A549 (cell line): ENCODE data around the gene ASTN1. TPM values are rescaled to one million over a fixed set of nuclear protein-coding genes. Genes with fewer than 3 reads are reported as not detected.
A peak's percentile ranks its signal among the peaks of the same experiment; 100 is the strongest.

ENCODE experiments used
- ATAC-seq, 2 experiments: fragments of 200-7000 bp in 1 of 2; fragments of >200 bp in 1 of 2; cut with Nextera tagmentation in 1 of 2; cut with Tn5 transposase in 1 of 2; 3 replicates each; pipeline versions ENCODE4 v1.8.0 to v1.9.1; 2018 to 2020; ENCODE audit warnings: mild to moderate bottlenecking in 1 of 2, moderate library complexity in 1 of 2
- CTCF ChIA-PET: fragments of 300-600 bp; sonication (Branson Sonifier 250); formaldehyde crosslinking; extraction: SDS; loops from one replicate; lab custom pipeline; 2021; ENCODE audit warnings: antibody characterized with exemption, inconsistent platforms; lab: Yijun Ruan, JAX
- POLR2A ChIA-PET: fragments of 350-600 bp; formaldehyde crosslinking; extraction: SDS; loops from one replicate; lab custom pipeline; 2021; ENCODE audit warnings: antibody characterized with exemption, inconsistent platforms; lab: Yijun Ruan, JAX
- DNase-seq, 2 experiments: peaks; one replicate each; pipeline versions ENCODE4 v3.0.0 to v3.0.0-alpha.2; 2011 to 2016; ENCODE audit warnings: low read depth in 1 of 2, low spot score in 1 of 2
- FAIRE-seq: peaks from 2 replicates; lab custom pipeline; 2011; peaks lifted over from hg19 to GRCh38; lab: Jason Lieb, UNC
- H3K27ac ChIP-seq, 2 experiments: fragments of >200 bp; sonication (Bioruptor Twin); formaldehyde crosslinking; 3 replicates each; pipeline ENCODE4 v1.5.1; 2016 to 2017
- H3K4me1 ChIP-seq: fragments of >200 bp; sonication (Bioruptor Twin); formaldehyde crosslinking; 3 replicates; pipeline ENCODE4 v1.6.1; 2016
- H3K4me2 ChIP-seq: fragments of >200 bp; sonication (Bioruptor Twin); formaldehyde crosslinking; 3 replicates; pipeline ENCODE4 v1.6.1; 2016
- H3K4me3 ChIP-seq: fragments of >200 bp; sonication (Bioruptor Twin); formaldehyde crosslinking; 3 replicates; pipeline ENCODE4 v1.5.1; 2016
- H3K9me3 ChIP-seq: fragments of >200 bp; sonication (Bioruptor Twin); formaldehyde crosslinking; 3 replicates; pipeline ENCODE4 v1.6.1; 2016
- CBX8 ChIP-seq: fragments of 200-600 bp; sonication (generic); IDR thresholded peaks from 2 replicates; pipeline ENCODE4 v1.6.1; 2016
- EHF ChIP-seq: fragments of 250-450 bp; sonication (Bioruptor Pico); IDR thresholded peaks from 2 replicates; pipeline ENCODE4 v1.5.0; 2020; ENCODE audit warnings: mild to moderate bottlenecking
- EP300 ChIP-seq, 2 experiments: fragments of >200 bp; sonication (Bioruptor Twin); formaldehyde crosslinking; IDR thresholded peaks; 2 replicates in 1 of 2; 3 replicates in 1 of 2; pipeline ENCODE4 v1.6.1; 2016 to 2017
- HEYL ChIP-seq: fragments of 250-450 bp; sonication (Bioruptor Pico); IDR thresholded peaks from 2 replicates; pipeline ENCODE4 v1.8.0; 2021; ENCODE audit warnings: mild to moderate bottlenecking, moderate library complexity
- KDM5A ChIP-seq: fragments of 200-600 bp; sonication (generic); IDR thresholded peaks from 2 replicates; pipeline ENCODE4 v1.6.1; 2016; ENCODE audit warnings: antibody characterized with exemption, mild to moderate bottlenecking
- MAFK ChIP-seq: fragments of 450-650 bp; IDR thresholded peaks from 2 replicates; pipeline ENCODE4 v1.6.1; 2014; ENCODE audit not compliant: partially characterized antibody
- MAZ ChIP-seq: fragments of 150-350 bp; IDR thresholded peaks from 2 replicates; pipeline ENCODE4 v1.6.1; 2014; ENCODE audit warnings: antibody characterized with exemption, low read depth, low read length, borderline replicate concordance
- POLR2AphosphoS2 ChIP-seq: conservative IDR thresholded peaks from 2 replicates; pipeline ENCODE4 v1.6.1; 2012; ENCODE audit warnings: low read length, improper control_type of control experiment, inconsistent platforms
- RAD21 ChIP-seq, 2 experiments: fragments of >200 bp in 1 of 2; sonication (Bioruptor Twin) in 1 of 2; formaldehyde crosslinking in 1 of 2; IDR thresholded peaks in 1 of 2; conservative IDR thresholded peaks in 1 of 2; 2 replicates in 1 of 2; 3 replicates in 1 of 2; pipeline ENCODE4 v1.6.1; 2012 to 2018; ENCODE audit warnings: inconsistent platforms in 1 of 2
- SMC3 ChIP-seq: fragments of >200 bp; sonication (Bioruptor Twin); formaldehyde crosslinking; IDR thresholded peaks from 3 replicates; pipeline ENCODE4 v1.6.1; 2018; ENCODE audit warnings: inconsistent platforms
- ZNF302 ChIP-seq: fragments of 250-450 bp; sonication (Bioruptor Pico); IDR thresholded peaks from 2 replicates; pipeline ENCODE4 v1.9.0; 2021; ENCODE audit warnings: inconsistent platforms, mild to moderate bottlenecking, moderate library complexity
- ZSCAN20 ChIP-seq: fragments of 250-450 bp; sonication (Bioruptor Pico); IDR thresholded peaks from 2 replicates; pipeline ENCODE4 v1.8.0; 2022; ENCODE audit warnings: mild to moderate bottlenecking, moderate library complexity
- WGBS: methylation state at CpG from one replicate; pipeline ENCODE4 v1.1.6; 2017; ENCODE audit errors: missing lambda C conversion rate; 5-methylcytosine and 5-hydroxymethylcytosine counted together
- polyA plus RNA-seq, 4 experiments: library from polyadenylated mRNA; depleted of rRNA in 3 of 4; stranded (reverse); fragments of >200 nt; fragmentation: RNase III in 1 of 4; extraction: RNeasy Plus Mini Kit Qiagen cat#74134 plus additional on column Dnase treatment in 1 of 4; gene quantifications; 2 replicates in 3 of 4; 3 replicates in 1 of 4; pipeline ENCODE4 v1.2.3, GENCODE V29; 2011 to 2017
- TF ChIP-seq, protein P1 (sequence below): fragments of 150-350 bp; IDR thresholded peaks from 2 replicates; pipeline ENCODE4 v1.6.1; 2014; ENCODE audit warnings: low read depth, mild to moderate bottlenecking, low read length
- TF ChIP-seq, protein P2 (sequence below): fragments of >200 bp; sonication (Bioruptor Twin); formaldehyde crosslinking; IDR thresholded peaks from 2 replicates; pipeline ENCODE4 v1.6.1; 2016
- TF ChIP-seq, protein P3 (sequence below): fragments of >200 bp; sonication (Bioruptor Twin); formaldehyde crosslinking; IDR thresholded peaks from 3 replicates; pipeline ENCODE4 v1.6.1; 2016
- TF ChIP-seq, protein P4 (sequence below): fragments of 250-450 bp; sonication (Bioruptor Pico); IDR thresholded peaks from 2 replicates; pipeline ENCODE4 v1.5.0; 2020; ENCODE audit warnings: low read depth, mild to moderate bottlenecking, moderate library complexity
- TF ChIP-seq, protein P5 (sequence below): IDR thresholded peaks from 2 replicates; pipeline ENCODE4 v1.6.1; 2012
- TF ChIP-seq, protein P6 (sequence below): fragments of >200 bp; sonication (Bioruptor Twin); formaldehyde crosslinking; IDR thresholded peaks from 3 replicates; pipeline ENCODE4 v1.5.1; 2016
- TF ChIP-seq, protein P7 (sequence below): IDR thresholded peaks from 2 replicates; pipeline ENCODE4 v1.6.1; 2012

ASTN1 gene
- polyA plus RNA-seq, 2 of the 4 experiments (the other 2 are of a cell fraction) = not detected

DNA sequence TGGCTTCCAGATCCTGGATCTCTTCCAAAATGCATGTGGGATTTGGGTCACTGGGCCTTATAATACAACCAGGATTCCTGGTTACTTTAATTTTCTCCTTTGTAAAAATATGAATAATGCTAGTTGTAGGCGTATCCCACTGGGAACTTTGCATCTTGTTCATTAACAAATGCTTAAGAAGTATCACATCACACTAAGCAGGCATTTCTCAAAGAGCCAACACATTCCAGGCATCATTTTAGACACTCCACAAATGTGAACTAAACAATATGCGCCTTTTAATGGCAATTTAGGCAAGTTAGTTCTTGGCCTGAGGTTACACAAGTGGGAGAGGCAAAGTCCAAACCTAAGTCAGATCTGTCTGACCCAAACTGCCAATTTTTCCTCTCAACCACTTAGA is 22.1 kb upstream of the ASTN1 start (continued):
- TF ChIP-seq, protein P1, sequence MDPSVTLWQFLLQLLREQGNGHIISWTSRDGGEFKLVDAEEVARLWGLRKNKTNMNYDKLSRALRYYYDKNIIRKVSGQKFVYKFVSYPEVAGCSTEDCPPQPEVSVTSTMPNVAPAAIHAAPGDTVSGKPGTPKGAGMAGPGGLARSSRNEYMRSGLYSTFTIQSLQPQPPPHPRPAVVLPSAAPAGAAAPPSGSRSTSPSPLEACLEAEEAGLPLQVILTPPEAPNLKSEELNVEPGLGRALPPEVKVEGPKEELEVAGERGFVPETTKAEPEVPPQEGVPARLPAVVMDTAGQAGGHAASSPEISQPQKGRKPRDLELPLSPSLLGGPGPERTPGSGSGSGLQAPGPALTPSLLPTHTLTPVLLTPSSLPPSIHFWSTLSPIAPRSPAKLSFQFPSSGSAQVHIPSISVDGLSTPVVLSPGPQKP = no peak
- TF ChIP-seq SMC3 = no peak

DNA sequence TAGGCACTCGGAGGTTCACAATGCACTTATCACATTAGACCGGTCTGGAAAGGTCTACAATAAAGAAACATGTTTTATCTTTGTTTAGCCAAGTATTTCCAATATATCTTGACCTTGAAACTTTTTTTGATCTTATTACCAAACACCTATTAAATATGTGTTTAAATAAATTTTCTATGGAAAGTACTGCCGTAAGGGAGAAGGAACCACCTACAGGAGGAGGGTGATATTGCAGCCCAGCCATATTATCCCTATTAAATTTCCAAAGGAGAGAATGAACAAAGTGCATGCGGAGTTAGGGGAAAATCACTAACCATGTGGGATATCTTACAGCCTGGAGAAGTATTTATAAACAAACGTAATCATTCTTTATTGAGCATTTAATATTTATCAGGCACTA is 20.7 kb upstream of the ASTN1 start:
- ChIA-PET CTCF (interaction anchor here (0.5 kb wide), 1 partner anchor 263 kb away, joined by 3 read pairs; no protein-coding TSS in a partner anchor), POLR2A (no interaction called here)
- H3K4me2 ChIP-seq = no peak overlapping the region
- no peak for TF ChIP-seq EP300 (IDR thresholded peaks at IDR 0.05)
- ATAC-seq = no peak
- 0 out of 3 replicates have a peak, but pooled peaks cover 3% of the 10 kb centered on the region for H3K4me1 ChIP-seq
- H3K4me3 ChIP-seq = no peak overlapping the region
- no peak for FAIRE-seq
- DNase-seq = peak in 1 of 2 experiments; percentile 12
- no peak overlapping the region for H3K27ac ChIP-seq
- no peaks in the 10 kb centered on the region; the same call in 2 of the 3 replicates for H3K9me3 ChIP-seq
- WGBS = 46% methylated on average over 5 of the region's 5 CpGs

DNA sequence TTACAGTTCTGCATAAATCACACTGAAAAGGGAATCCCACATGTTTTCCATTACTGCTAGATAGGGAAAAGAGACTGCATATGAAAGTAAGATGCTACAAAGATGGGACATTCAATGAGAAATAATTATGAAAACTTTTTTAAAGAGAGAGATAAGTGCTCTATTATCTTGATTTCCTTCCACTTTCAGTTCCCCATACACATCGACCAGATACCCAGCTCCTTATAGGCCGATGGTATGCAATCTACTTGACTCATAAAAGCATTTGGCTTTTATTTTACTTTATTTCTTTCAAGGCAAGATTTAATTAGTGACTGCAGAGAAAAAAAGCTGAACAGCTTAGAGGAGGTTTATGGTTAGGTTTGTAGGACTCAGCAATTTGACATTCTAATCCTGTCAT is 19.3 kb upstream of the ASTN1 start:
- no peak for DNase-seq
- TF ChIP-seq ZNF302 (CRISPR knock-in tag) = no peak
- TF ChIP-seq, protein P2, sequence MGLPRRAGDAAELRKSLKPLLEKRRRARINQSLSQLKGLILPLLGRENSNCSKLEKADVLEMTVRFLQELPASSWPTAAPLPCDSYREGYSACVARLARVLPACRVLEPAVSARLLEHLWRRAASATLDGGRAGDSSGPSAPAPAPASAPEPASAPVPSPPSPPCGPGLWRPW = no peak
- no peak for TF ChIP-seq KDM5A
- TF ChIP-seq, protein P3, sequence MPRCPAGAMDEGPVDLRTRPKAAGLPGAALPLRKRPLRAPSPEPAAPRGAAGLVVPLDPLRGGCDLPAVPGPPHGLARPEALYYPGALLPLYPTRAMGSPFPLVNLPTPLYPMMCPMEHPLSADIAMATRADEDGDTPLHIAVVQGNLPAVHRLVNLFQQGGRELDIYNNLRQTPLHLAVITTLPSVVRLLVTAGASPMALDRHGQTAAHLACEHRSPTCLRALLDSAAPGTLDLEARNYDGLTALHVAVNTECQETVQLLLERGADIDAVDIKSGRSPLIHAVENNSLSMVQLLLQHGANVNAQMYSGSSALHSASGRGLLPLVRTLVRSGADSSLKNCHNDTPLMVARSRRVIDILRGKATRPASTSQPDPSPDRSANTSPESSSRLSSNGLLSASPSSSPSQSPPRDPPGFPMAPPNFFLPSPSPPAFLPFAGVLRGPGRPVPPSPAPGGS = no peak
- TF ChIP-seq EHF (CRISPR knock-in tag) = no peak
- no peak for TF ChIP-seq CBX8
- TF ChIP-seq, protein P4, sequence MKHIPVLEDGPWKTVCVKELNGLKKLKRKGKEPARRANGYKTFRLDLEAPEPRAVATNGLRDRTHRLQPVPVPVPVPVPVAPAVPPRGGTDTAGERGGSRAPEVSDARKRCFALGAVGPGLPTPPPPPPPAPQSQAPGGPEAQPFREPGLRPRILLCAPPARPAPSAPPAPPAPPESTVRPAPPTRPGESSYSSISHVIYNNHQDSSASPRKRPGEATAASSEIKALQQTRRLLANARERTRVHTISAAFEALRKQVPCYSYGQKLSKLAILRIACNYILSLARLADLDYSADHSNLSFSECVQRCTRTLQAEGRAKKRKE (CRISPR knock-in tag) = no peak
- TF ChIP-seq POLR2AphosphoS2 = no peak
- TF ChIP-seq, protein P5, sequence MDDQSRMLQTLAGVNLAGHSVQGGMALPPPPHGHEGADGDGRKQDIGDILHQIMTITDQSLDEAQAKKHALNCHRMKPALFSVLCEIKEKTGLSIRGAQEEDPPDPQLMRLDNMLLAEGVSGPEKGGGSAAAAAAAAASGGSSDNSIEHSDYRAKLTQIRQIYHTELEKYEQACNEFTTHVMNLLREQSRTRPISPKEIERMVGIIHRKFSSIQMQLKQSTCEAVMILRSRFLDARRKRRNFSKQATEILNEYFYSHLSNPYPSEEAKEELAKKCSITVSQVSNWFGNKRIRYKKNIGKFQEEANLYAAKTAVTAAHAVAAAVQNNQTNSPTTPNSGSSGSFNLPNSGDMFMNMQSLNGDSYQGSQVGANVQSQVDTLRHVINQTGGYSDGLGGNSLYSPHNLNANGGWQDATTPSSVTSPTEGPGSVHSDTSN = no peak
- TF ChIP-seq MAFK = no peak
- TF ChIP-seq, all 56 proteins: peak for 0
- Histone ChIP-seq H3K4me1 (0 out of 3 replicates have a peak, but pooled peaks cover 3% of the 10 kb centered on the region), H3K27ac (no peak overlapping the region), H3K4me2 (no peak overlapping the region), H3K4me3 (no peak overlapping the region), H3K9me3 (no peaks in the 10 kb centered on the region; the same call in 2 of the 3 replicates)
- no peak for FAIRE-seq
- no peak for ATAC-seq
- 32% methylated on average over 2 of the region's 2 CpGs for WGBS
- ChIA-PET CTCF (no interaction called here), POLR2A (no interaction called here)

DNA sequence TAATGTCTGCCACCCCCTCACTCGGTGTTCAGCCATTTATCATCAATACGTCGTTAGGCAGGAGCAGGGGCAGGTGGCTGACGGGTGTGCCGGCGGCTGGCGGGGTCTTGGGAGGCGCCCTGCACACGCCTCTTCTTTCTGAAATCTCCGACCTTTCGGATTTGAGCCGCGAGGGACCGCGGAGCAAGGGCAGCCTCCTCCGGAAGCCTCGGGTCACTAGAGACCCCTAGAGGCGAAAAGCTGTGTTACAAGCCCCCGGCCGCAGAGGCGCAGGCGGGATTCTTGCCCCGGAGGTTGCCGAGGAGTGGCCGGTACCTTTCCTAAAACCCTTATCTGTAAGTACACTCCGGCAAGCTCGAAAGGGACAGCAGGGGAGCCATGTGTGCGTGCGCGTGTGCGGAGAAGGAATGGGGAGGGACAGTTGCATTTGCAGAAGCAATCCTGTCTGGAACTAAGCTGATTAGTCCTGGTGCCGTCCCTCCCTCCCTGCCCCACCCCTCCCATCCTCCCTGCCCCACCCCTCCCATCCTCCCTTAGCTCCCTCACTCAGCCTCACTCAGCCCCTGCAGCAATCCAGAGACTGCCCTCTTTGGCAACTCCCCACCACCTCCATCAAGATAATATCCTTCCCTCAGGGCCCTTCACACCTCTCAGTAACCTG is 17.2 kb upstream of the ASTN1 start:
- 0 out of 6 replicates have a peak overlapping the region, but pooled peaks of 1 of the 2 experiments have one; percentile 48 for H3K27ac ChIP-seq
- ChIA-PET CTCF (interaction anchor here (0.6 to 2.4 kb wide), 34 partner anchors 10 to 834 kb away, joined by 3 to 28 read pairs (median 4); partner anchors contain the start of genes ASTN1 and BRINP2), POLR2A (no interaction called here)
- H3K4me1 ChIP-seq = 0 out of 3 replicates have a peak, but pooled peaks cover 3% of the 10 kb centered on the region
- no peak for TF ChIP-seq ZSCAN20
- TF ChIP-seq, protein P6, sequence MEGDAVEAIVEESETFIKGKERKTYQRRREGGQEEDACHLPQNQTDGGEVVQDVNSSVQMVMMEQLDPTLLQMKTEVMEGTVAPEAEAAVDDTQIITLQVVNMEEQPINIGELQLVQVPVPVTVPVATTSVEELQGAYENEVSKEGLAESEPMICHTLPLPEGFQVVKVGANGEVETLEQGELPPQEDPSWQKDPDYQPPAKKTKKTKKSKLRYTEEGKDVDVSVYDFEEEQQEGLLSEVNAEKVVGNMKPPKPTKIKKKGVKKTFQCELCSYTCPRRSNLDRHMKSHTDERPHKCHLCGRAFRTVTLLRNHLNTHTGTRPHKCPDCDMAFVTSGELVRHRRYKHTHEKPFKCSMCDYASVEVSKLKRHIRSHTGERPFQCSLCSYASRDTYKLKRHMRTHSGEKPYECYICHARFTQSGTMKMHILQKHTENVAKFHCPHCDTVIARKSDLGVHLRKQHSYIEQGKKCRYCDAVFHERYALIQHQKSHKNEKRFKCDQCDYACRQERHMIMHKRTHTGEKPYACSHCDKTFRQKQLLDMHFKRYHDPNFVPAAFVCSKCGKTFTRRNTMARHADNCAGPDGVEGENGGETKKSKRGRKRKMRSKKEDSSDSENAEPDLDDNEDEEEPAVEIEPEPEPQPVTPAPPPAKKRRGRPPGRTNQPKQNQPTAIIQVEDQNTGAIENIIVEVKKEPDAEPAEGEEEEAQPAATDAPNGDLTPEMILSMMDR = peak; percentile 72
- TF ChIP-seq KDM5A = no peak
- TF ChIP-seq SMC3 = peak; percentile 65
- TF ChIP-seq RAD21 (conservative IDR thresholded peaks at IDR 0.05 in 1 of 2, IDR thresholded peaks at IDR 0.05 in 1 of 2) = peak; percentile 73 to 78
- TF ChIP-seq HEYL (CRISPR knock-in tag) = no peak
- TF ChIP-seq MAZ = no peak
- no peak for TF ChIP-seq POLR2AphosphoS2
- TF ChIP-seq, protein P7, sequence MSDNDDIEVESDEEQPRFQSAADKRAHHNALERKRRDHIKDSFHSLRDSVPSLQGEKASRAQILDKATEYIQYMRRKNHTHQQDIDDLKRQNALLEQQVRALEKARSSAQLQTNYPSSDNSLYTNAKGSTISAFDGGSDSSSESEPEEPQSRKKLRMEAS = 0 out of 2 replicates have a peak, but pooled peaks have one; percentile 27
- no peak for TF ChIP-seq EHF (CRISPR knock-in tag)
- peak overlapping the region; percentile 93 for H3K4me2 ChIP-seq
- H3K4me3 ChIP-seq = peak overlapping the region; percentile 38; the same call in 2 of the 3 replicates
- peak; percentile 65 to 75 for DNase-seq
- 0% methylated on average over 13 of the region's 32 CpGs for WGBS
- H3K9me3 ChIP-seq = no peaks in the 10 kb centered on the region; the same call in 2 of the 3 replicates
- peak; percentile 94 to 99 for ATAC-seq
- no peak for FAIRE-seq
